Neuronal stem cell (in vitro differentiated cells): ENCODE measurements around the gene ARFIP2.

Experiments used
- DNase-seq: peaks from one replicate; pipeline ENCODE4 v3.0.0-alpha.2; 2013; ENCODE audit warnings: low spot score
- H2AFZ ChIP-seq: one replicate; pipeline ENCODE4 v1.6.1; 2013; ENCODE audit warnings: mild to moderate bottlenecking, low read length, inconsistent platforms
- H2AK5ac ChIP-seq: 2 replicates; pipeline ENCODE4 v1.6.1; 2013; ENCODE audit warnings: low read depth, mild to moderate bottlenecking, inconsistent platforms, low read length, moderate library complexity, mixed read lengths
- H2BK120ac ChIP-seq: 2 replicates; pipeline ENCODE4 v1.6.1; 2013; ENCODE audit warnings: low read depth, mild to moderate bottlenecking, inconsistent platforms, low read length, moderate library complexity, mixed read lengths
- H2BK12ac ChIP-seq: one replicate; pipeline ENCODE4 v1.6.1; 2013; ENCODE audit warnings: low read length, inconsistent platforms
- H2BK15ac ChIP-seq: 2 replicates; pipeline ENCODE4 v1.6.1; 2013; ENCODE audit warnings: mild to moderate bottlenecking, low read length, inconsistent platforms, mixed read lengths
- H2BK5ac ChIP-seq: one replicate; pipeline ENCODE4 v1.6.1; 2013; ENCODE audit warnings: inconsistent platforms, mild to moderate bottlenecking, low read length, moderate library complexity
- H3K14ac ChIP-seq: one replicate; pipeline ENCODE4 v1.6.1; 2013; ENCODE audit warnings: low read length, inconsistent platforms
- H3K18ac ChIP-seq: 2 replicates; pipeline ENCODE4 v1.6.1; 2013; ENCODE audit warnings: low read length, inconsistent platforms
- H3K23ac ChIP-seq: 2 replicates; pipeline ENCODE4 v1.6.1; 2013; ENCODE audit warnings: low read depth, mild to moderate bottlenecking, mixed read lengths, low read length, inconsistent platforms; ENCODE audit not compliant: poor library complexity
- H3K27ac ChIP-seq: replicated peaks from 3 replicates; pipeline ENCODE4 v1.5.1; 2013; ENCODE audit warnings: low read length, inconsistent platforms
- H3K27me3 ChIP-seq, 3 experiments: 2 replicates each; pipeline ENCODE4 v1.6.1; 2013; ENCODE audit warnings: low read length in 3 of 3, mild to moderate bottlenecking in 2 of 3, inconsistent platforms in 1 of 3, low read depth in 1 of 3, mixed read lengths in 1 of 3, moderate library complexity in 1 of 3; ENCODE audit not compliant: control insufficient read depth in 3 of 3, insufficient read depth in 3 of 3
- H3K36me3 ChIP-seq, 2 donors: replicated peaks in 1 of 2; 2 replicates each; pipeline ENCODE4 v1.6.1; 2013; ENCODE audit warnings: low read length in 2 of 2; ENCODE audit not compliant: control insufficient read depth in 2 of 2, insufficient read depth in 2 of 2
- H3K4ac ChIP-seq: 2 replicates; pipeline ENCODE4 v1.6.1; 2013; ENCODE audit warnings: inconsistent platforms, mild to moderate bottlenecking, low read length, moderate library complexity
- H3K4me1 ChIP-seq, 2 donors: 1 replicate in 1 of 2; 2 replicates in 1 of 2; pipeline ENCODE4 v1.6.1; 2013; ENCODE audit warnings: low read length in 2 of 2, low read depth in 1 of 2; ENCODE audit not compliant: control insufficient read depth in 2 of 2, insufficient read depth in 1 of 2
- H3K4me2 ChIP-seq: one replicate; pipeline ENCODE4 v1.6.1; 2013; ENCODE audit warnings: mild to moderate bottlenecking, low read length, inconsistent platforms; ENCODE audit not compliant: insufficient read depth, poor library complexity, severe bottlenecking
- H3K4me3 ChIP-seq, 2 donors: 2 replicates each; pipeline ENCODE4 v1.5.1; 2013; ENCODE audit warnings: low read length in 2 of 2, mild to moderate bottlenecking in 2 of 2, inconsistent platforms in 1 of 2, moderate library complexity in 1 of 2
- H3K79me1 ChIP-seq: one replicate; pipeline ENCODE4 v1.6.1; 2013; ENCODE audit warnings: low read depth, mild to moderate bottlenecking, inconsistent platforms, low read length, moderate library complexity
- H3K9ac ChIP-seq: one replicate; pipeline ENCODE4 v1.6.1; 2013; ENCODE audit warnings: mild to moderate bottlenecking, low read depth, low read length, inconsistent platforms; ENCODE audit not compliant: poor library complexity
- H3K9me3 ChIP-seq, 2 donors: replicated peaks in 1 of 2; 2 replicates each; pipeline versions ENCODE3 to v1.6.1; 2013; ENCODE audit warnings: low read length in 2 of 2, mild to moderate bottlenecking in 2 of 2, inconsistent platforms in 1 of 2, low read depth in 1 of 2, mixed read lengths in 1 of 2, moderate library complexity in 1 of 2; ENCODE audit not compliant: control insufficient read depth in 2 of 2, insufficient read depth in 1 of 2
- H4K8ac ChIP-seq: one replicate; pipeline ENCODE4 v1.6.1; 2013; ENCODE audit warnings: low read depth, mild to moderate bottlenecking, inconsistent platforms, low read length, moderate library complexity
- H4K91ac ChIP-seq: one replicate; pipeline ENCODE4 v1.6.1; 2013; ENCODE audit warnings: low read length, low read depth, mild to moderate bottlenecking, inconsistent platforms; ENCODE audit not compliant: poor library complexity
- WGBS, 2 donors: extraction: QIAGEN DNeasy Blood & Tissue Kit; methylation state at CpG; one replicate each; pipeline ENCODE4 v1.1.7; 2013; ENCODE audit warnings: missing lambda C conversion rate in 2 of 2, mixed read lengths in 1 of 2; ENCODE audit not compliant: insufficient read length in 2 of 2, insufficient replicate concordance in 1 of 2; ENCODE audit errors: extremely low coverage in 2 of 2; 5-methylcytosine and 5-hydroxymethylcytosine counted together

ARFIP2 gene

GRCh38 chr11:6473451-6474412 lies 7.4 kb downstream of the ARFIP2 start, which contains the start of gene TRIM3:
TSS of gene TRIM3 (minus strand) at chr11:6473941. CDS start at chr11:6465695, 8,246 bp downstream.
- Histone ChIP-seq H3K27ac (peak within 1 kb of the TSS; percentile 85), H3K9ac (peak within 1 kb of the TSS; percentile 91), H2AK5ac (no peak within 1 kb of the TSS), H3K27me3 (no peaks in the 10 kb centered on the region), H3K23ac (peak within 1 kb of the TSS; percentile 49), H3K9me3 (no peaks in the 10 kb centered on the region), H3K4me1 (peaks cover 7 to 17% of the 10 kb centered on the region in 2 donors), H3K14ac (peak within 1 kb of the TSS; percentile 59), H3K36me3 (peaks cover 11 to 27% of the 10 kb centered on the region in 2 donors), H2BK12ac (no peak within 1 kb of the TSS), H3K4ac (no peak within 1 kb of the TSS), H3K4me3 (peak within 1 kb of the TSS; percentile 74 to 89), H2BK120ac (no peak within 1 kb of the TSS), H3K18ac (peak within 1 kb of the TSS; percentile 91), H3K4me2 (peak within 1 kb of the TSS; percentile 90), H2BK15ac (no peak within 1 kb of the TSS), H2BK5ac (peak within 1 kb of the TSS; percentile 40), H2AFZ (peak within 1 kb of the TSS; percentile 97), H4K8ac (no peak within 1 kb of the TSS), H3K79me1 (no peaks in the 10 kb centered on the region), H4K91ac (no peak within 1 kb of the TSS)
- DNase-seq, result peak; percentile 85
- no CpG with 5 or more reads among the region's 87 CpGs for WGBS, 2 donors

- Histone ChIP-seq H3K23ac (no peak overlapping the region), H3K4me1 (peaks cover 7 to 18% of the 10 kb centered on the region in 2 donors), H4K8ac (no peak overlapping the region), H3K18ac (peak overlapping the region; percentile 68), H3K27ac (no peak overlapping the region), H2BK120ac (no peak overlapping the region), H3K79me1 (no peaks in the 10 kb centered on the region), H4K91ac (no peak overlapping the region), H3K4me2 (peak overlapping the region; percentile 82), H3K9ac (peak overlapping the region; percentile 38), H2BK15ac (no peak overlapping the region), H3K4ac (no peak overlapping the region), H2AK5ac (no peak overlapping the region), H3K9me3 (no peaks in the 10 kb centered on the region), H3K36me3 (peaks cover 4 to 19% of the 10 kb centered on the region in 2 donors), H2BK12ac (no peak overlapping the region), H2BK5ac (no peak overlapping the region), H3K27me3 (no peaks in the 10 kb centered on the region), H3K14ac (no peak overlapping the region), H2AFZ (peak overlapping the region; percentile 75), H3K4me3 (peak overlapping the region; percentile 67 to 74)
- no peak for DNase-seq
- WGBS, 2 donors, result no CpG with 5 or more reads among the region's 1 CpG
Measured at GRCh38 chr11:6472934-6473333, 8.2 kb downstream of the ARFIP2 start.

DNA sequence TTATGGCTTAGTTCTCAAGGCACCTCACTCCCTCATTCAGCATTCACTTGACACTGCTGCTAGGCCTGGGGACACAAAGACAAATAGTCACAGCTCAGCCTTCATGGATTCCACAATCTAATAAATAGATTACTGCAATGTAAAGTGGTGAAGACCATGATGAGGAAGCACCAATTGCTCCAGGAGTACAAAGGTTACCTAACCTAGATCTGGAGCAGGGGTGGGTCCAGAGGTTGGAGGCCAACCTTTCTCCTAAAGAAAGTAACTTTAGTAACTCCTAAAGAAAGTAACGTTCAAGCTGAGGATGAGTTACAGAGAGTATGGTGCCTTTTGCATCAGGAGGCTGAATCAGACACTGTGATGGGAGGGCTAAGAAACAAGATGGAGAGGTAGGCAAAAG lies 11.5 kb downstream of the ARFIP2 start:
- no peak overlapping the region for H3K14ac ChIP-seq
- H3K23ac ChIP-seq, result no peak overlapping the region
- no peaks in the 10 kb centered on the region for H3K79me1 ChIP-seq
- no peak overlapping the region for H3K18ac ChIP-seq
- no peak for DNase-seq
- H2AK5ac ChIP-seq, result no peak overlapping the region
- no peak overlapping the region for H3K4me3 ChIP-seq
- no peak overlapping the region for H4K8ac ChIP-seq
- H2BK12ac ChIP-seq, result no peak overlapping the region
- WGBS, 2 donors, result no CpG with 5 or more reads among the region's 1 CpG
- H3K36me3 ChIP-seq, result peaks cover 3 to 9% of the 10 kb centered on the region in 2 donors
- H2AFZ ChIP-seq, result peak overlapping the region; percentile 78
- no peak overlapping the region for H3K4ac ChIP-seq
- H3K27me3 ChIP-seq, result no peaks in the 10 kb centered on the region
- no peaks in the 10 kb centered on the region for H3K9me3 ChIP-seq
- H2BK120ac ChIP-seq, result no peak overlapping the region
- H4K91ac ChIP-seq, result no peak overlapping the region
- no peak overlapping the region for H3K9ac ChIP-seq
- H3K4me2 ChIP-seq, result no peak overlapping the region
- H3K27ac ChIP-seq, result no peak overlapping the region
- H2BK15ac ChIP-seq, result no peak overlapping the region
- H3K4me1 ChIP-seq, result peaks cover 7 to 18% of the 10 kb centered on the region in 2 donors
- no peak overlapping the region for H2BK5ac ChIP-seq
